H1 (cell line): Measurements from ENCODE around the gene OPALIN. TPM values are rescaled to one million over a fixed set of nuclear protein-coding genes. Genes with fewer than 3 reads are reported as not detected.

Source experiments
- CTCF ChIA-PET: fragments of 300-600 bp; sonication (Branson Sonifier 250); formaldehyde crosslinking; loops from one replicate; lab custom pipeline; 2021; ENCODE audit not compliant: partially characterized antibody; lab: Charles Lee
- POLR2A ChIA-PET: fragments of 300-600 bp; sonication (Branson Sonifier 250); formaldehyde crosslinking; loops from one replicate; lab custom pipeline; 2021; ENCODE audit warnings: inconsistent platforms; ENCODE audit not compliant: partially characterized antibody; lab: Charles Lee
- DNase-seq, 2 experiments: peaks; one replicate each; pipeline versions ENCODE4 v3.0.0 to v3.0.0-alpha.2; 2010 to 2022; ENCODE audit warnings: low spot score in 2 of 2, low read depth in 1 of 2, mixed read lengths in 1 of 2
- FAIRE-seq: peaks from 2 replicates; lab custom pipeline; 2011; peaks lifted over from hg19 to GRCh38; lab: Jason Lieb, UNC
- H2AFZ ChIP-seq: 2 replicates; pipeline ENCODE4 v1.8.1; 2012; ENCODE audit warnings: low read length, inconsistent platforms
- H2AK5ac ChIP-seq: 2 replicates; pipeline ENCODE4 v1.6.1; 2013; ENCODE audit warnings: low read depth, low read length
- H2BK120ac ChIP-seq: replicated peaks from 2 replicates; pipeline ENCODE3; 2013; ENCODE audit warnings: low read depth, low read length, inconsistent platforms
- H2BK12ac ChIP-seq: 2 replicates; pipeline ENCODE4 v1.6.1; 2013; ENCODE audit warnings: low read depth, low read length
- H2BK15ac ChIP-seq: 2 replicates; pipeline ENCODE4 v1.6.1; 2013; ENCODE audit warnings: low read length
- H2BK20ac ChIP-seq: 2 replicates; pipeline ENCODE4 v1.6.1; 2013; ENCODE audit warnings: low read length
- H2BK5ac ChIP-seq: 2 replicates; pipeline ENCODE4 v1.6.1; 2013; ENCODE audit warnings: low read depth, low read length
- H3K14ac ChIP-seq: 2 replicates; pipeline ENCODE4 v1.6.1; 2013; ENCODE audit warnings: inconsistent platforms; ENCODE audit not compliant: insufficient read length
- H3K18ac ChIP-seq: 2 replicates; pipeline ENCODE4 v1.6.1; 2013; ENCODE audit warnings: low read length; ENCODE audit errors: extremely low read depth
- H3K23ac ChIP-seq: 2 replicates; pipeline ENCODE4 v1.6.1; 2013; ENCODE audit warnings: inconsistent platforms; ENCODE audit not compliant: insufficient read length
- H3K23me2 ChIP-seq: 2 replicates; pipeline ENCODE4 v1.6.1; 2013; ENCODE audit warnings: low read depth, low read length
- H3K27ac ChIP-seq: 2 replicates; pipeline ENCODE4 v1.6.1; 2011; ENCODE audit warnings: low read depth, low read length, inconsistent platforms
- H3K27me3 ChIP-seq, 4 experiments: replicated peaks in 1 of 4; 1 replicate in 1 of 4; 2 replicates in 3 of 4; pipeline versions ENCODE4 v1.6.1 to v1.8.1; 2011 to 2013; ENCODE audit warnings: low read length in 3 of 4, mild to moderate bottlenecking in 3 of 4, inconsistent platforms in 2 of 4, mixed read lengths in 2 of 4, moderate library complexity in 1 of 4; ENCODE audit not compliant: control insufficient read depth in 3 of 4, insufficient read depth in 3 of 4; ENCODE audit errors: extremely low read depth in 1 of 4
- H3K36me3 ChIP-seq, 4 experiments: 2 replicates each; pipeline versions ENCODE4 v1.6.1 to v1.8.1; 2011 to 2013; ENCODE audit warnings: mild to moderate bottlenecking in 4 of 4, low read length in 3 of 4, moderate library complexity in 2 of 4, control low read depth in 1 of 4, inconsistent platforms in 1 of 4; ENCODE audit not compliant: insufficient read depth in 4 of 4, control insufficient read depth in 2 of 4
- H3K4ac ChIP-seq: replicated peaks from 2 replicates; pipeline ENCODE3; 2013; ENCODE audit warnings: low read length, low read depth, mixed read lengths, inconsistent platforms; ENCODE audit not compliant: insufficient read length
- H3K4me1 ChIP-seq, 4 experiments: replicated peaks in 1 of 4; 1 replicate in 1 of 4; 2 replicates in 3 of 4; pipeline versions ENCODE4 v1.6.1 to v1.8.1; 2011 to 2013; ENCODE audit warnings: low read length in 3 of 4, inconsistent platforms in 2 of 4, mixed read lengths in 1 of 4; ENCODE audit not compliant: insufficient read depth in 4 of 4, control insufficient read depth in 3 of 4
- H3K4me2 ChIP-seq, 2 experiments: 2 replicates each; pipeline versions ENCODE4 v1.6.1 to v1.8.1; 2011 to 2013; ENCODE audit warnings: low read depth in 2 of 2, low read length in 2 of 2, control low read depth in 1 of 2, inconsistent platforms in 1 of 2, mild to moderate bottlenecking in 1 of 2; ENCODE audit not compliant: insufficient read depth in 1 of 2
- H3K4me3 ChIP-seq, 4 experiments: fragments of 200-600, 300-600 bp in 1 of 4; sonication (generic), shearing (Covaris generic), sonication (Bioruptor Twin) in 1 of 4; 2 replicates each; pipeline versions ENCODE4 v1.5.1 to v1.8.1; 2011 to 2016; ENCODE audit warnings: low read length in 4 of 4, low read depth in 3 of 4, control low read depth in 2 of 4, inconsistent platforms in 2 of 4, mild to moderate bottlenecking in 2 of 4, mixed read lengths in 1 of 4, moderate library complexity in 1 of 4; ENCODE audit not compliant: insufficient read depth in 2 of 4; ENCODE audit errors: extremely low read depth in 1 of 4
- H3K56ac ChIP-seq: replicated peaks from 2 replicates; pipeline ENCODE3; 2013; ENCODE audit warnings: low read depth, mild to moderate bottlenecking, mixed read lengths, low read length, inconsistent platforms; ENCODE audit not compliant: insufficient read length
- H3K79me1 ChIP-seq: 2 replicates; pipeline ENCODE4 v1.6.1; 2013; ENCODE audit warnings: low read depth, low read length, control low read depth
- H3K79me2 ChIP-seq, 2 experiments: 2 replicates each; pipeline versions ENCODE4 v1.6.1 to v1.8.1; 2012 to 2013; ENCODE audit warnings: low read length in 2 of 2, mild to moderate bottlenecking in 2 of 2, inconsistent platforms in 1 of 2; ENCODE audit not compliant: insufficient read depth in 2 of 2, control insufficient read depth in 1 of 2
- H3K9ac ChIP-seq, 4 experiments: replicated peaks in 1 of 4; 1 replicate in 1 of 4; 2 replicates in 3 of 4; pipeline versions ENCODE4 v1.6.1 to v1.8.1; 2011 to 2013; ENCODE audit warnings: low read depth in 3 of 4, low read length in 3 of 4, control low read depth in 2 of 4, mild to moderate bottlenecking in 2 of 4, moderate library complexity in 2 of 4, inconsistent platforms in 1 of 4; ENCODE audit errors: extremely low read depth in 1 of 4
- H3K9me3 ChIP-seq, 2 experiments: 2 replicates each; pipeline versions ENCODE4 v1.6.1 to v1.8.1; 2012 to 2013; ENCODE audit warnings: mild to moderate bottlenecking in 2 of 2, moderate library complexity in 2 of 2, control low read depth in 1 of 2, inconsistent platforms in 1 of 2, low read depth in 1 of 2, low read length in 1 of 2, mixed read lengths in 1 of 2; ENCODE audit not compliant: insufficient read depth in 2 of 2
- H4K20me1 ChIP-seq, 2 experiments: replicated peaks in 1 of 2; 2 replicates each; pipeline versions ENCODE3 to v1.8.1; 2011 to 2013; ENCODE audit warnings: inconsistent platforms in 2 of 2, low read length in 2 of 2, mild to moderate bottlenecking in 1 of 2; ENCODE audit not compliant: insufficient read depth in 2 of 2, control insufficient read depth in 1 of 2
- H4K5ac ChIP-seq: 2 replicates; pipeline ENCODE4 v1.6.1; 2013; ENCODE audit warnings: low read length, low read depth, mixed read lengths, inconsistent platforms; ENCODE audit not compliant: insufficient read length
- H4K8ac ChIP-seq: 2 replicates; pipeline ENCODE4 v1.8.0; 2013; ENCODE audit warnings: mild to moderate bottlenecking, moderate library complexity, low read length, inconsistent platforms; ENCODE audit not compliant: insufficient read depth; ENCODE audit errors: extremely low read depth
- H4K91ac ChIP-seq: replicated peaks from 2 replicates; pipeline ENCODE3; 2013; ENCODE audit warnings: low read length, mixed read lengths, inconsistent platforms; ENCODE audit not compliant: insufficient read length
- ASH2L ChIP-seq: fragments of 200-600, 300-600 bp; sonication (generic); IDR thresholded peaks from one replicate; pipeline ENCODE4 v1.7.1; 2017; ENCODE audit warnings: low read length
- CBX8 ChIP-seq: fragments of 300-800, 300-1000 bp; sonication (generic); IDR thresholded peaks from 2 replicates; pipeline ENCODE4 v1.7.1; 2016; ENCODE audit warnings: low read depth, low read length, borderline replicate concordance
- EZH2 ChIP-seq: fragments of 200-600 bp; sonication (generic); IDR thresholded peaks from 2 replicates; pipeline ENCODE4 v1.7.1; 2012; ENCODE audit warnings: low read depth, mild to moderate bottlenecking, moderate library complexity, low read length, inconsistent platforms; ENCODE audit not compliant: severe bottlenecking
- GTF2F1 ChIP-seq: IDR thresholded peaks from 2 replicates; pipeline ENCODE4 v1.6.1; 2012; ENCODE audit warnings: low read depth, low read length, improper control_type of control experiment, borderline replicate concordance
- HDAC6 ChIP-seq: IDR thresholded peaks from one replicate; pipeline ENCODE4 v1.7.1; 2012; ENCODE audit warnings: low read depth, mild to moderate bottlenecking, inconsistent platforms, low read length, moderate library complexity
- KDM5A ChIP-seq: fragments of 200-600 bp; IDR thresholded peaks from 2 replicates; pipeline ENCODE4 v1.7.1; 2012; ENCODE audit warnings: mild to moderate bottlenecking, low read length, inconsistent platforms, mixed read lengths
- MAFK ChIP-seq: IDR thresholded peaks from 2 replicates; pipeline ENCODE4 v1.6.1; 2012; ENCODE audit warnings: low read depth, mild to moderate bottlenecking, improper control_type of control experiment, low read length
- NANOG ChIP-seq: IDR thresholded peaks from 2 replicates; pipeline ENCODE4 v1.6.1; 2011; ENCODE audit warnings: low read length, low read depth, mild to moderate bottlenecking, inconsistent platforms; ENCODE audit not compliant: insufficient read depth, poor library complexity, severe bottlenecking
- RXRA ChIP-seq: IDR thresholded peaks from 2 replicates; pipeline ENCODE4 v1.6.1; 2011; ENCODE audit warnings: low read depth, mild to moderate bottlenecking, low read length, moderate library complexity; ENCODE audit not compliant: insufficient read depth
- TAF1 ChIP-seq: IDR thresholded peaks from 2 replicates; pipeline ENCODE4 v1.6.1; 2011; ENCODE audit warnings: mild to moderate bottlenecking, low read depth, low read length
- USF2 ChIP-seq: IDR thresholded peaks from 2 replicates; pipeline ENCODE4 v1.6.1; 2011; ENCODE audit warnings: low read length, improper control_type of control experiment
- YY1 ChIP-seq: IDR thresholded peaks from 2 replicates; pipeline ENCODE4 v1.6.1; 2011; ENCODE audit warnings: low read depth, mild to moderate bottlenecking, low read length
- WGBS, 2 experiments: shearing (Covaris generic) in 1 of 2; methylation state at CpG; one replicate each; pipeline versions ENCODE4 v1.1.6 to v1.1.7; 2013 to 2015; ENCODE audit warnings: low lambda C conversion rate in 2 of 2, mixed read lengths in 2 of 2, inconsistent platforms in 1 of 2, low coverage in 1 of 2, missing lambda C conversion rate in 1 of 2; ENCODE audit not compliant: insufficient replicate concordance in 2 of 2, insufficient coverage in 1 of 2, insufficient read length in 1 of 2; ENCODE audit errors: extremely low coverage in 1 of 2, missing lambda C conversion rate in 1 of 2; 5-methylcytosine and 5-hydroxymethylcytosine counted together
- polyA plus RNA-seq, 7 experiments: library from polyadenylated mRNA; depleted of rRNA in 3 of 7; stranded (reverse) in 5 of 7; unstranded in 2 of 7; fragments of >200 nt in 5 of 7; fragments of 200-250 nt in 2 of 7; gene quantifications; 1 replicate in 5 of 7; 2 replicates in 1 of 7; 4 replicates in 1 of 7; pipeline versions ENCODE4 v1.2.1 to v1.2.3, GENCODE V29; 2011 to 2013; ENCODE audit warnings: missing spikeins in 2 of 7, mixed read lengths in 2 of 7
- total RNA-seq: library from RNA; stranded (reverse); fragmentation: NEBNext Ultra II Directional; extraction: Animal tissue kit (Norgen Biotek cat#: 25700); gene quantifications from 2 replicates; pipeline ENCODE4 v1.2.1, GENCODE V29; 2021

OPALIN gene
- total and polyA plus RNA-seq, 2 of the 8 experiments (the other 6 are each of a cell fraction or from before 2014, with no cell fraction given), result 0.03 TPM; not detected in 1

GRCh38 chr10:96325719-96326373 is 33.0 kb downstream of the OPALIN start:
- H4K5ac ChIP-seq, result no peak overlapping the region
- no peak overlapping the region for H3K14ac ChIP-seq
- no peak overlapping the region for H2BK5ac ChIP-seq
- H3K4me3 ChIP-seq, result no peak overlapping the region
- H2AK5ac ChIP-seq, result no peak overlapping the region
- no peak overlapping the region for H3K4ac ChIP-seq
- 91% methylated on average over 4 of the region's 4 CpGs; no CpG with 5 or more reads in 1 of the 2 experiments for WGBS, 2 experiments
- no peak overlapping the region for H3K27ac ChIP-seq
- no peak overlapping the region for H2AFZ ChIP-seq
- no peak overlapping the region for H2BK120ac ChIP-seq
- no peaks in the 10 kb centered on the region for H3K79me2 ChIP-seq
- no peak overlapping the region; a peak in 1 of 7 replicates for H3K9ac ChIP-seq
- 0 out of 7 replicates have a peak, but pooled peaks cover 0 to 4% (median 0%) of the 10 kb centered on the region in 4 experiments for H3K27me3 ChIP-seq
- no peak for FAIRE-seq
- no peak overlapping the region for H3K18ac ChIP-seq
- H4K91ac ChIP-seq, result no peak overlapping the region
- H3K56ac ChIP-seq, result no peak overlapping the region
- no peaks in the 10 kb centered on the region for H3K9me3 ChIP-seq
- DNase-seq, result no peak
- no peak overlapping the region for H3K4me2 ChIP-seq
- H2BK12ac ChIP-seq, result no peak overlapping the region
- no peaks in the 10 kb centered on the region for H3K79me1 ChIP-seq
- no peaks in the 10 kb centered on the region for H3K36me3 ChIP-seq
- ChIA-PET POLR2A (no interaction called here), CTCF (interaction anchor here (1.1 to 11.8 kb wide), 4 partner anchors 9 to 96 kb away, joined by 3 to 119 read pairs (median 4); no protein-coding TSS in a partner anchor)
- no peak overlapping the region for H2BK20ac ChIP-seq
- H3K23ac ChIP-seq, result no peak overlapping the region
- H3K23me2 ChIP-seq, result no peaks in the 10 kb centered on the region
- no peaks in the 10 kb centered on the region for H3K4me1 ChIP-seq
- no peaks in the 10 kb centered on the region for H4K20me1 ChIP-seq
- TF ChIP-seq ASH2L, result no peak
- no peak for TF ChIP-seq EZH2
- TF ChIP-seq TAF1, result no peak
- no peak for TF ChIP-seq MAFK
- no peak for TF ChIP-seq YY1
- no peak for TF ChIP-seq RXRA
- no peak for TF ChIP-seq NANOG
- TF ChIP-seq USF2, result no peak
- TF ChIP-seq CBX8, result no peak
- no peak for TF ChIP-seq GTF2F1
- TF ChIP-seq KDM5A, result no peak
- TF ChIP-seq HDAC6, result no peak
- no peak overlapping the region for H2BK15ac ChIP-seq
- H4K8ac ChIP-seq, result no peak overlapping the region
